ENCODE data around the gene PAFAH2. TPM values are rescaled to one million over a fixed set of nuclear protein-coding genes. Genes with fewer than 3 reads are reported as not detected.

PAFAH2 gene
- total RNA-seq, 4 donors from 2014 or later, result 6.3 to 19.2 (median 9.3) TPM

DNA sequence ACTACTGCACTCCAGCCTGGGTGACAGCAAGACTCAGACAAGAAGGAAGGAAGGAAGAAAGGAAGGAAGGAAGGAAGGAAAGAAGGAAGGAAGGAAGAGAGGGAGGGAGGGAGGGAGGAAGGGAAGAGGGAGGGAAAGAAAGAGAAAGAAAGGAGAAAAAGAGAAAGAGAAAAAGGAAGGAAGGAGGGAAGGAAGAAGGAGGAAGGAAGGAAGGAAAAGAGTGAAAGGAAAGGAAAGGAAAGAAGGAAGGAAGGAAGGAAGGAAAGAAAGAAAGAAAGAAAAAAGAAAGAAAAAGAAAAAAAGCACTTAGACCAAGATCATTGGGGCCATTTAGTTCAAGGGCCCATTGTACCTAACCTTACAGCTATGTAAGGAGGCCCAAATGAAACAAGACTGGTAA, 42.3 kb downstream of the PAFAH2 start:
- DNase-seq (ENCODE audit: low spot score in 2 of 2), result no peak
- no peak overlapping the region for H3K27ac ChIP-seq

DNA sequence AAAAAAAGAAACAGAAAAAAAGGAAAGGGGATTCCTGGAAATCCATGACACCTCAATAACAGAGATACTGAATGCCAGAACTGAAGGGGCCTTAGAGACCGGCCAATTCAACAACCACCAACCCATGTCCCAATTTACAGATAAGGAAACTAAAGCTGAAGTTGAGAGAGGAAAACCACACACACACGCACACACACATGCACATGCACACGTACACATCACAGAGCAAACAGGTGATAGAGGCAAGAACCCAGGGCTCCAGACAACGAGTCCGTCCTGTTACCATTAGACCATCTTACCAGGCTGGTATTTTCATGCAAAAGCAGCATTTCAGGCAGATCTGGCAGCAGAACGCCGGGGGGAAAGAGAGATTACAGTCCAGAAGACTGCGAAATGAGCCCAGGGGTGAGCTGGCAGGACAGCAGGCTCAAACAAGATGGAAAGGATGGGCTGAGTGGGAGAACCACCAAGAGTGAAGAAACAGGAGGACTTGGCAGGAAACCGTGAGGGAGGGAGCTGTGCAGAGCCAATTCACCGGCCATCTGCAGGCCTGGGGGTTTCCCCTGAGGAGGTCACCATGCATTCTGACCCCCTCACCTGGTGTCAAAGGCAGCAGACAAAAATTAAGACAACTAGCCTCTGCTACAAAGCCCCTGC, 43.5 kb downstream of the PAFAH2 start:
- DNase-seq (ENCODE audit: low spot score in 2 of 2), result no peak
- Histone ChIP-seq H3K27me3 (no peaks in the 10 kb centered on the region), H3K9me3 (peaks cover 0 to 5% (median 0%) of the 10 kb centered on the region in 4 donors), H3K4me1 (no peaks in the 10 kb centered on the region), H3K4me3 (no peak overlapping the region), H3K27ac (no peak overlapping the region), H3K36me3 (peaks cover 0 to 29% (median 0%) of the 10 kb centered on the region in 3 donors)
- TF ChIP-seq POLR2A (IDR thresholded peaks at IDR 0.05), result no peak
- TF ChIP-seq, protein P1, sequence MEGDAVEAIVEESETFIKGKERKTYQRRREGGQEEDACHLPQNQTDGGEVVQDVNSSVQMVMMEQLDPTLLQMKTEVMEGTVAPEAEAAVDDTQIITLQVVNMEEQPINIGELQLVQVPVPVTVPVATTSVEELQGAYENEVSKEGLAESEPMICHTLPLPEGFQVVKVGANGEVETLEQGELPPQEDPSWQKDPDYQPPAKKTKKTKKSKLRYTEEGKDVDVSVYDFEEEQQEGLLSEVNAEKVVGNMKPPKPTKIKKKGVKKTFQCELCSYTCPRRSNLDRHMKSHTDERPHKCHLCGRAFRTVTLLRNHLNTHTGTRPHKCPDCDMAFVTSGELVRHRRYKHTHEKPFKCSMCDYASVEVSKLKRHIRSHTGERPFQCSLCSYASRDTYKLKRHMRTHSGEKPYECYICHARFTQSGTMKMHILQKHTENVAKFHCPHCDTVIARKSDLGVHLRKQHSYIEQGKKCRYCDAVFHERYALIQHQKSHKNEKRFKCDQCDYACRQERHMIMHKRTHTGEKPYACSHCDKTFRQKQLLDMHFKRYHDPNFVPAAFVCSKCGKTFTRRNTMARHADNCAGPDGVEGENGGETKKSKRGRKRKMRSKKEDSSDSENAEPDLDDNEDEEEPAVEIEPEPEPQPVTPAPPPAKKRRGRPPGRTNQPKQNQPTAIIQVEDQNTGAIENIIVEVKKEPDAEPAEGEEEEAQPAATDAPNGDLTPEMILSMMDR (IDR thresholded peaks at IDR 0.05), result no peak
- 77 to 84% methylated on average over 10 of the region's 10 CpGs for WGBS, 2 donors

More for the DNA sequence above, 42.3 kb downstream of the PAFAH2 start:
- Histone ChIP-seq H3K27me3 (no peaks in the 10 kb centered on the region), H3K36me3 (peaks cover 0 to 40% (median under 1%) of the 10 kb centered on the region in 3 donors), H3K9me3 (peaks cover 0 to 5% (median 0%) of the 10 kb centered on the region in 4 donors), H3K4me1 (no peaks in the 10 kb centered on the region), H3K4me3 (no peak overlapping the region)
- TF ChIP-seq POLR2A (IDR thresholded peaks at IDR 0.05), result no peak
- TF ChIP-seq, protein P1 (IDR thresholded peaks at IDR 0.05), result no peak
- no peak for TF ChIP-seq EP300 (IDR thresholded peaks at IDR 0.05)

DNA sequence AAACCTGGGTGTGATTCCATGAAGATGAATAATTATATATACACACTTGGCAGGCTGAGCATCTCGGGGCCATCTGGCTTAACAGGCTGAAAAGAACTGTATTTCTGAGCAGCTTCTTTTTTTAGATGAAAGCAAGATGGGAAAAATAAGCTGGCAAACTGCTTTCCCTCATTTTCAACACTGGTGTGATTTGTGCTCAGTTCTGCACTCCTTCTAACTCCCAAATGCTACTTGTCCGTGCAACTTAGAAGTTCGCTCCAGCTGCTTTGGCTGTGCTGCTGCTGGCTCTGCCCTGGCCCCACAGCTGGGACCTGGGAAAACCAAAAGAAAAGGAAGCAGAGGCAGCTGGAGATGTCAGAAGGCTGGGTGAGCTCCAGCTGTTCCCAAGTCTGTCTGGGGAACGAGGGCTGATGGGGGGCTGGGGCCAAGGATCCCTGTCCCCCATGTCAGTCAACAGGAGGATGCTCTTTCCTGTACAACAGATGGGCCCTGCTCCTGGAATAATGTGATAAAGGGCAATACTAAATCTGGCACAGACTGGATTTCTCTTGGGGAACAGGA, 44.9 kb downstream of the PAFAH2 start:
- no peak overlapping the region for H3K4me3 ChIP-seq
- H3K27ac ChIP-seq, result no peak overlapping the region
- no peak for DNase-seq (ENCODE audit: low spot score in 2 of 2)
- H3K27me3 ChIP-seq, result no peaks in the 10 kb centered on the region
- WGBS, 2 donors, result 46 to 48% methylated on average over 4 of the region's 4 CpGs
- H3K36me3 ChIP-seq, result peaks cover 0 to 14% (median 0%) of the 10 kb centered on the region in 3 donors
- no peaks in the 10 kb centered on the region for H3K4me1 ChIP-seq
- TF ChIP-seq POLR2A (IDR thresholded peaks at IDR 0.05), result no peak
- TF ChIP-seq, protein P1 (IDR thresholded peaks at IDR 0.05), result no peak
- TF ChIP-seq EP300 (IDR thresholded peaks at IDR 0.05), result no peak
- H3K9me3 ChIP-seq, result no peaks in the 10 kb centered on the region

DNA sequence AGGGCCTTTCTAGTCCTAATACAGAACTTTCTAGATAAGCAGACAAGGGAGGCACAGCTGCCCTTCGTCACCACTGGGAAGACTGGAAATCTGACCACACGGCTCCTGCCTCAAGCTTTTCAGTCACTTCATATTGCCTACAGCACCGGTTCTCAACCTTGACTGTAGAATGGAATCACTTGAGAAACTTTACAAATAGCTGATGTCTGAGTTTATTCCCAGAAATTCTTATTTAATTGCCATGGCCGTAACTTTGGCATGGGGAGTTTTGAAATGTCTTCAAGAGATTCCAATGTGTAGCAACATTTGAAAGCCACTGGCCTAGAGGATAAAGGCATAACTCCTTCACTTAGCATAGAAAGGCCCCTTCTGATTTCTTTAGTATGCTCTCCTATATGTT, 49.2 kb downstream of the PAFAH2 start:
- Histone ChIP-seq H3K27me3 (no peaks in the 10 kb centered on the region), H3K9me3 (peaks cover 0 to 8% (median 0%) of the 10 kb centered on the region in 4 donors), H3K4me1 (no peaks in the 10 kb centered on the region), H3K36me3 (no peaks in the 10 kb centered on the region), H3K27ac (no peak overlapping the region), H3K4me3 (no peak overlapping the region)
- TF ChIP-seq, protein P1 (IDR thresholded peaks at IDR 0.05), result no peak
- TF ChIP-seq EP300 (IDR thresholded peaks at IDR 0.05) (no peak), POLR2A (IDR thresholded peaks at IDR 0.05) (no peak)
- no peak for DNase-seq (ENCODE audit: low spot score in 2 of 2)
- 87 to 90% methylated on average over 4 of the region's 4 CpGs for WGBS, 2 donors

DNA sequence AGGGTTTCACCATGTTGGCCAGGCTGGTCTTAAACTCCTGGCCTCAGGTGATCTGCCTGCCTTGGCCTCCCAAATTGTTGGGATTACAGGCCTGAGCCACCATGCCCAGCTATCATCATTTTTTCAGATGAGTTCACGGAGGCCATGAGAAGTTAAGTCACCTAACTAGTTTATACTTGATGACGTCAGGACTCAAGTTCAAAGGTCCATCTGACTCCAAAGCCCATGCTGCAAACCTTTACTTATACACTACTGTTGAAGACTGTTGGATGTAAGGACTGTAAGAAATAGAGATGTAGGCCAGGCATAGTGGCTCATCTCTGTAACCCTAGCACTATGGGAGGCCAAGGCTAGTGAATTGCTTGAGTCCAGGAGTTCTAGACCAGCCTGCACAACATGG, 50.8 kb downstream of the PAFAH2 start:
- Histone ChIP-seq H3K27ac (no peak overlapping the region), H3K4me1 (no peaks in the 10 kb centered on the region), H3K36me3 (no peaks in the 10 kb centered on the region), H3K9me3 (peaks cover 0 to 14% (median 0%) of the 10 kb centered on the region in 4 donors), H3K4me3 (no peak overlapping the region), H3K27me3 (no peaks in the 10 kb centered on the region)
- no peak for DNase-seq (ENCODE audit: low spot score in 2 of 2)
- 91 to 93% methylated on average over 2 of the region's 2 CpGs for WGBS, 2 donors
- TF ChIP-seq POLR2A (IDR thresholded peaks at IDR 0.05) (no peak), EP300 (IDR thresholded peaks at IDR 0.05) (no peak)
- TF ChIP-seq, protein P1 (IDR thresholded peaks at IDR 0.05), result no peak
